ENCODE data around the gene NUP58.

GRCh38 chr13:25310891-25311290 lies 9.5 kb downstream of the NUP58 start:
- TF ChIP-seq CTCF (IDR thresholded peaks at IDR 0.05) (no peak), EP300 (IDR thresholded peaks at IDR 0.05) (no peak), POLR2A (IDR thresholded peaks at IDR 0.05) (no peak)

Data from gastroesophageal sphincter (tissue), 3 donors.